Neuronal stem cell (in vitro differentiated cells): ENCODE data around the gene ACAD10.

Source experiments
- DNase-seq: peaks from one replicate; pipeline ENCODE4 v3.0.0-alpha.2; 2013; ENCODE audit warnings: low spot score
- H2AFZ ChIP-seq: one replicate; pipeline ENCODE4 v1.6.1; 2013; ENCODE audit warnings: mild to moderate bottlenecking, low read length, inconsistent platforms
- H2AK5ac ChIP-seq: 2 replicates; pipeline ENCODE4 v1.6.1; 2013; ENCODE audit warnings: low read depth, mild to moderate bottlenecking, inconsistent platforms, low read length, moderate library complexity, mixed read lengths
- H2BK120ac ChIP-seq: 2 replicates; pipeline ENCODE4 v1.6.1; 2013; ENCODE audit warnings: low read depth, mild to moderate bottlenecking, inconsistent platforms, low read length, moderate library complexity, mixed read lengths
- H2BK12ac ChIP-seq: one replicate; pipeline ENCODE4 v1.6.1; 2013; ENCODE audit warnings: low read length, inconsistent platforms
- H2BK15ac ChIP-seq: 2 replicates; pipeline ENCODE4 v1.6.1; 2013; ENCODE audit warnings: mild to moderate bottlenecking, low read length, inconsistent platforms, mixed read lengths
- H2BK5ac ChIP-seq: one replicate; pipeline ENCODE4 v1.6.1; 2013; ENCODE audit warnings: inconsistent platforms, mild to moderate bottlenecking, low read length, moderate library complexity
- H3K14ac ChIP-seq: one replicate; pipeline ENCODE4 v1.6.1; 2013; ENCODE audit warnings: low read length, inconsistent platforms
- H3K18ac ChIP-seq: 2 replicates; pipeline ENCODE4 v1.6.1; 2013; ENCODE audit warnings: low read length, inconsistent platforms
- H3K23ac ChIP-seq: 2 replicates; pipeline ENCODE4 v1.6.1; 2013; ENCODE audit warnings: low read depth, mild to moderate bottlenecking, mixed read lengths, low read length, inconsistent platforms; ENCODE audit not compliant: poor library complexity
- H3K27ac ChIP-seq: replicated peaks from 3 replicates; pipeline ENCODE4 v1.5.1; 2013; ENCODE audit warnings: low read length, inconsistent platforms
- H3K27me3 ChIP-seq, 3 experiments: 2 replicates each; pipeline ENCODE4 v1.6.1; 2013; ENCODE audit warnings: low read length in 3 of 3, mild to moderate bottlenecking in 2 of 3, inconsistent platforms in 1 of 3, low read depth in 1 of 3, mixed read lengths in 1 of 3, moderate library complexity in 1 of 3; ENCODE audit not compliant: control insufficient read depth in 3 of 3, insufficient read depth in 3 of 3
- H3K36me3 ChIP-seq, 2 donors: replicated peaks in 1 of 2; 2 replicates each; pipeline ENCODE4 v1.6.1; 2013; ENCODE audit warnings: low read length in 2 of 2; ENCODE audit not compliant: control insufficient read depth in 2 of 2, insufficient read depth in 2 of 2
- H3K4ac ChIP-seq: 2 replicates; pipeline ENCODE4 v1.6.1; 2013; ENCODE audit warnings: inconsistent platforms, mild to moderate bottlenecking, low read length, moderate library complexity
- H3K4me1 ChIP-seq, 2 donors: 1 replicate in 1 of 2; 2 replicates in 1 of 2; pipeline ENCODE4 v1.6.1; 2013; ENCODE audit warnings: low read length in 2 of 2, low read depth in 1 of 2; ENCODE audit not compliant: control insufficient read depth in 2 of 2, insufficient read depth in 1 of 2
- H3K4me2 ChIP-seq: one replicate; pipeline ENCODE4 v1.6.1; 2013; ENCODE audit warnings: mild to moderate bottlenecking, low read length, inconsistent platforms; ENCODE audit not compliant: insufficient read depth, poor library complexity, severe bottlenecking
- H3K4me3 ChIP-seq, 2 donors: 2 replicates each; pipeline ENCODE4 v1.5.1; 2013; ENCODE audit warnings: low read length in 2 of 2, mild to moderate bottlenecking in 2 of 2, inconsistent platforms in 1 of 2, moderate library complexity in 1 of 2
- H3K79me1 ChIP-seq: one replicate; pipeline ENCODE4 v1.6.1; 2013; ENCODE audit warnings: low read depth, mild to moderate bottlenecking, inconsistent platforms, low read length, moderate library complexity
- H3K9ac ChIP-seq: one replicate; pipeline ENCODE4 v1.6.1; 2013; ENCODE audit warnings: mild to moderate bottlenecking, low read depth, low read length, inconsistent platforms; ENCODE audit not compliant: poor library complexity
- H3K9me3 ChIP-seq, 2 donors: replicated peaks in 1 of 2; 2 replicates each; pipeline versions ENCODE3 to v1.6.1; 2013; ENCODE audit warnings: low read length in 2 of 2, mild to moderate bottlenecking in 2 of 2, inconsistent platforms in 1 of 2, low read depth in 1 of 2, mixed read lengths in 1 of 2, moderate library complexity in 1 of 2; ENCODE audit not compliant: control insufficient read depth in 2 of 2, insufficient read depth in 1 of 2
- H4K8ac ChIP-seq: one replicate; pipeline ENCODE4 v1.6.1; 2013; ENCODE audit warnings: low read depth, mild to moderate bottlenecking, inconsistent platforms, low read length, moderate library complexity
- H4K91ac ChIP-seq: one replicate; pipeline ENCODE4 v1.6.1; 2013; ENCODE audit warnings: low read length, low read depth, mild to moderate bottlenecking, inconsistent platforms; ENCODE audit not compliant: poor library complexity
- WGBS, 2 donors: extraction: QIAGEN DNeasy Blood & Tissue Kit; methylation state at CpG; one replicate each; pipeline ENCODE4 v1.1.7; 2013; ENCODE audit warnings: missing lambda C conversion rate in 2 of 2, mixed read lengths in 1 of 2; ENCODE audit not compliant: insufficient read length in 2 of 2, insufficient replicate concordance in 1 of 2; ENCODE audit errors: extremely low coverage in 2 of 2; 5-methylcytosine and 5-hydroxymethylcytosine counted together

The ACAD10 gene

GRCh38 chr12:111783046-111783445 is 97.2 kb downstream of the ACAD10 start:
- no CpG with 5 or more reads among the region's 17 CpGs for WGBS, 2 donors
- Histone ChIP-seq H4K8ac (no peak overlapping the region), H4K91ac (no peak overlapping the region), H3K18ac (no peak overlapping the region), H2BK5ac (no peak overlapping the region), H3K27ac (no peak overlapping the region), H2AK5ac (no peak overlapping the region), H3K4ac (no peak overlapping the region), H2BK120ac (no peak overlapping the region), H2AFZ (no peak overlapping the region), H3K9me3 (peaks cover 9 to 10% of the 10 kb centered on the region in 2 donors), H3K4me3 (no peak overlapping the region), H2BK15ac (no peak overlapping the region), H3K27me3 (no peaks in the 10 kb centered on the region), H2BK12ac (no peak overlapping the region), H3K9ac (peak overlapping the region; percentile 21), H3K79me1 (peaks cover 8% of the 10 kb centered on the region), H3K23ac (no peak overlapping the region), H3K14ac (no peak overlapping the region), H3K4me2 (no peak overlapping the region), H3K36me3 (peaks cover 23 to 33% of the 10 kb centered on the region in 2 donors), H3K4me1 (no peaks in the 10 kb centered on the region)
- no peak for DNase-seq

GRCh38 chr12:111784953-111785352 is 99.1 kb downstream of the ACAD10 start:
- Histone ChIP-seq H3K4me1 (no peaks in the 10 kb centered on the region), H4K91ac (no peak overlapping the region), H2AK5ac (no peak overlapping the region), H3K79me1 (peaks cover 8% of the 10 kb centered on the region), H3K18ac (no peak overlapping the region), H2BK15ac (no peak overlapping the region), H3K4me2 (no peak overlapping the region), H2BK12ac (no peak overlapping the region), H3K23ac (peak overlapping the region; percentile 43), H3K4me3 (no peak overlapping the region), H4K8ac (no peak overlapping the region), H3K27ac (no peak overlapping the region), H3K36me3 (peaks cover 27 to 40% of the 10 kb centered on the region in 2 donors), H3K27me3 (no peaks in the 10 kb centered on the region), H2BK5ac (no peak overlapping the region), H3K4ac (no peak overlapping the region), H2BK120ac (no peak overlapping the region), H2AFZ (no peak overlapping the region), H3K14ac (no peak overlapping the region), H3K9me3 (peaks cover 7 to 10% of the 10 kb centered on the region in 2 donors), H3K9ac (no peak overlapping the region)
- WGBS, 2 donors, result no CpG with 5 or more reads among the region's 4 CpGs
- no peak for DNase-seq

GRCh38 chr12:111785651-111786050 is 99.8 kb downstream of the ACAD10 start:
- no peak overlapping the region for H3K14ac ChIP-seq
- H3K27me3 ChIP-seq, result no peaks in the 10 kb centered on the region
- H3K4me2 ChIP-seq, result no peak overlapping the region
- H3K27ac ChIP-seq, result no peak overlapping the region
- H4K91ac ChIP-seq, result no peak overlapping the region
- H2AFZ ChIP-seq, result no peak overlapping the region
- no peak overlapping the region for H2BK12ac ChIP-seq
- WGBS, 2 donors, result no CpG with 5 or more reads among the region's 2 CpGs
- H4K8ac ChIP-seq, result no peak overlapping the region
- H2BK15ac ChIP-seq, result no peak overlapping the region
- no peak overlapping the region for H3K4me3 ChIP-seq
- no peak overlapping the region for H3K9ac ChIP-seq
- no peak overlapping the region for H2BK120ac ChIP-seq
- H2AK5ac ChIP-seq, result no peak overlapping the region
- no peak overlapping the region for H3K4ac ChIP-seq
- H2BK5ac ChIP-seq, result no peak overlapping the region
- no peaks in the 10 kb centered on the region for H3K4me1 ChIP-seq
- peaks cover 5% of the 10 kb centered on the region for H3K79me1 ChIP-seq
- H3K23ac ChIP-seq, result no peak overlapping the region
- DNase-seq, result no peak
- peaks cover 5 to 9% of the 10 kb centered on the region in 2 donors for H3K9me3 ChIP-seq
- H3K18ac ChIP-seq, result no peak overlapping the region
- H3K36me3 ChIP-seq, result peaks cover 32 to 41% of the 10 kb centered on the region in 2 donors

- Histone ChIP-seq H3K9ac (no peak overlapping the region), H4K8ac (no peak overlapping the region), H3K4me3 (no peak overlapping the region), H2BK120ac (no peak overlapping the region), H3K27me3 (no peaks in the 10 kb centered on the region), H3K36me3 (peaks cover 52 to 53% of the 10 kb centered on the region in 2 donors), H3K4me2 (no peak overlapping the region), H3K18ac (no peak overlapping the region), H3K23ac (no peak overlapping the region), H4K91ac (no peak overlapping the region), H3K4me1 (no peaks in the 10 kb centered on the region), H3K9me3 (peaks cover 0 to 2% of the 10 kb centered on the region in 2 donors), H3K4ac (no peak overlapping the region), H3K79me1 (peaks cover 3% of the 10 kb centered on the region), H2BK5ac (no peak overlapping the region), H2AK5ac (no peak overlapping the region), H3K14ac (no peak overlapping the region), H2BK15ac (no peak overlapping the region), H3K27ac (no peak overlapping the region), H2BK12ac (no peak overlapping the region), H2AFZ (no peak overlapping the region)
- no peak for DNase-seq
- no CpG with 5 or more reads among the region's 8 CpGs for WGBS, 2 donors
Observed at GRCh38 chr12:111788178-111788654, 102.4 kb downstream of the ACAD10 start.
